Nephron (organoid): ENCODE data around the gene GNPTAB.

Experiments used
- H3K27ac Mint-ChIP-seq, 3 experiments: 2 replicates each; pipeline ENCODE4 v1.8.0; 2020; ENCODE audit warnings: mixed read lengths in 3 of 3, mild to moderate bottlenecking in 2 of 3, moderate library complexity in 1 of 3
- H3K27me3 Mint-ChIP-seq: 2 replicates; pipeline ENCODE4 v1.8.0; 2021; ENCODE audit warnings: low read depth, mild to moderate bottlenecking, moderate library complexity, mixed read lengths
- H3K36me3 Mint-ChIP-seq: 2 replicates; pipeline ENCODE4 v1.8.0; 2020; ENCODE audit warnings: low read depth, mixed read lengths
- H3K4me1 Mint-ChIP-seq: 2 replicates; pipeline ENCODE4 v1.8.0; 2020; ENCODE audit warnings: mixed read lengths
- H3K4me3 Mint-ChIP-seq, 3 experiments: 2 replicates each; pipeline ENCODE4 v1.8.0; 2020; ENCODE audit warnings: mild to moderate bottlenecking in 3 of 3, mixed read lengths in 3 of 3, moderate library complexity in 2 of 3
- H3K9me3 Mint-ChIP-seq: 2 replicates; pipeline ENCODE4 v1.8.0; 2020; ENCODE audit warnings: mixed read lengths
- TF ChIP-seq, protein P1 (sequence below), 3 experiments: fragments of 200-600 bp; sonication (generic); IDR thresholded peaks; one replicate each; pipeline ENCODE4 v1.5.0; 2021; ENCODE audit warnings: antibody characterized with exemption in 3 of 3; ENCODE audit not compliant: unreplicated experiment in 3 of 3

Gene GNPTAB

DNA sequence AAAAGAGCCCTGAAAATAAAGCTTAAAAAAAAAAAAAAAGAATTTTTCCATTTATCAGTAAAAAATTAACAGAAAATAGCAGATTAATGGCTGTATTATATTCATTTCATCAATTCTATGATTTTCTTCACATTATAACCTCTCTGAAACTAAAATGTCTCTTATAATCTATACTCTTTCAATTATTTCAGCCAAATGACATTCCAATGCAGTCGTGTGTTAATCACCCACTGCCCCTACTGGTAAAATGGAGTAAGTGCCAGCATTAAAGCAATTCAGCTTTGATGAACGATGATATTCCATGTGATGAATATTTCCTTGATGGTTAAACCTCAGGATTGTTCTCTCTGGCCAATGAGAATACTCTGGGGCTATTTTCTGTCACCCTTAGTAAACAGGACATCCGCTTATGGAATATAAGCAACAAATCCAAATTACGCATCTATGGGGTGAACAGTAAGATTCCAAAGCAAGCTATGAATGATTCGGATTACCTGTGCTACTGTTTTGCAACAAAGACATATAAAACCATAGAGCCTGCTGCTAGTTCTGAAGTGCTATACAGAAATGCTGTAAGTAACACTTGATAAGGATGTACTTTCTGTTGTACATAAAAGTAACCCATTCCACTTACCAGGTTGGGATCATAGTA lies 71.2 kb downstream of the GNPTAB start:
- no peak overlapping the region for H3K4me3 Mint-ChIP-seq

DNA sequence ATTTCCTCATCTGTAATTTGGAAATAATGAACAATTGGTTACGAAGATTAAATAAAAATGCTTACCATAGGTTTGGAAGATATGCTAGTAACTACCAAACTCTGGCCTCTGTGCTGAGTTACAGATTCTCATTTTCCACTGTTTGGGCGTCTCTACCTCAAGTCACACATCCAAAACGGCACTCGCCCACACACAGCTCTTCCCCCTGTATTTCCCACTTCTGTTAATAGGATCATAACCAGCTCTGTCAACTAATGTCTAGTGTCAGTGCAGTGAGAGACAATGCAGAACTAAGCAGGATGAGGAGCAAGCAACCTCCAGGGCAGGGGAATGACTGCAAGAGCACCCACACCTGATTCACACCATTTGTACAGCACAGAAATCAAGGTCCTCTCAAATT lies 80.6 kb downstream of the GNPTAB start:
- peaks cover 45% of the 10 kb centered on the region for H3K36me3 Mint-ChIP-seq
- H3K27me3 Mint-ChIP-seq, result no peaks in the 10 kb centered on the region
- H3K9me3 Mint-ChIP-seq, result no peaks in the 10 kb centered on the region
- TF ChIP-seq, protein P1, sequence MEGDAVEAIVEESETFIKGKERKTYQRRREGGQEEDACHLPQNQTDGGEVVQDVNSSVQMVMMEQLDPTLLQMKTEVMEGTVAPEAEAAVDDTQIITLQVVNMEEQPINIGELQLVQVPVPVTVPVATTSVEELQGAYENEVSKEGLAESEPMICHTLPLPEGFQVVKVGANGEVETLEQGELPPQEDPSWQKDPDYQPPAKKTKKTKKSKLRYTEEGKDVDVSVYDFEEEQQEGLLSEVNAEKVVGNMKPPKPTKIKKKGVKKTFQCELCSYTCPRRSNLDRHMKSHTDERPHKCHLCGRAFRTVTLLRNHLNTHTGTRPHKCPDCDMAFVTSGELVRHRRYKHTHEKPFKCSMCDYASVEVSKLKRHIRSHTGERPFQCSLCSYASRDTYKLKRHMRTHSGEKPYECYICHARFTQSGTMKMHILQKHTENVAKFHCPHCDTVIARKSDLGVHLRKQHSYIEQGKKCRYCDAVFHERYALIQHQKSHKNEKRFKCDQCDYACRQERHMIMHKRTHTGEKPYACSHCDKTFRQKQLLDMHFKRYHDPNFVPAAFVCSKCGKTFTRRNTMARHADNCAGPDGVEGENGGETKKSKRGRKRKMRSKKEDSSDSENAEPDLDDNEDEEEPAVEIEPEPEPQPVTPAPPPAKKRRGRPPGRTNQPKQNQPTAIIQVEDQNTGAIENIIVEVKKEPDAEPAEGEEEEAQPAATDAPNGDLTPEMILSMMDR (IDR thresholded peaks at IDR 0.05; ENCODE audit: unreplicated experiment in 3 of 3), result no peak
- no peak overlapping the region for H3K4me3 Mint-ChIP-seq
- peaks cover 7% of the 10 kb centered on the region for H3K4me1 Mint-ChIP-seq
- H3K27ac Mint-ChIP-seq, result no peak overlapping the region

More for the DNA sequence above, 71.2 kb downstream of the GNPTAB start:
- no peaks in the 10 kb centered on the region for H3K27me3 Mint-ChIP-seq
- TF ChIP-seq, protein P1 (IDR thresholded peaks at IDR 0.05; ENCODE audit: unreplicated experiment in 3 of 3), result peak; percentile 70 to 71 (median 70)
- H3K27ac Mint-ChIP-seq, result no peak overlapping the region
- H3K9me3 Mint-ChIP-seq, result no peaks in the 10 kb centered on the region
- H3K36me3 Mint-ChIP-seq, result peaks cover 23% of the 10 kb centered on the region
- peaks cover 15% of the 10 kb centered on the region for H3K4me1 Mint-ChIP-seq

DNA sequence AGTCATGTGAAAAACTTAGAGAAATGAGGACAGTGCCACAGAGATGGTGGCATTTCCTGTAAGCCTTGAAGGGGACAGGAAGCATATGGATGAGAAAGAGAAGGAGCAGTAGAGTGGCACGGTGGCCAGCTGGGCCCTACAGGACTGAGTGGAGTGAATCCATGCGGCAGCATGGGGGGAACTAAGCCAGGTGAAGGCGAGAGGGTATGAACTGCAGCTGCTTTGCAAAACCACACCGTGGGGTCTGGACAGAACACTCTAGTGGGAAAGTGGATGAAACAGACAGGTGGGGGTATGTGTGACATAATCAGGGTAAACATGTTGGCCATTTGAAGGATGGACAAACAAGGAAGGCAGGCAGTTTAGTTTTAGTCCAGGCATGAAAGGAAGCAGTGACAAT lies 81.1 kb downstream of the GNPTAB start:
- Mint-ChIP-seq H3K36me3 (peaks cover 43% of the 10 kb centered on the region), H3K27ac (no peak overlapping the region), H3K4me3 (no peak overlapping the region)

DNA sequence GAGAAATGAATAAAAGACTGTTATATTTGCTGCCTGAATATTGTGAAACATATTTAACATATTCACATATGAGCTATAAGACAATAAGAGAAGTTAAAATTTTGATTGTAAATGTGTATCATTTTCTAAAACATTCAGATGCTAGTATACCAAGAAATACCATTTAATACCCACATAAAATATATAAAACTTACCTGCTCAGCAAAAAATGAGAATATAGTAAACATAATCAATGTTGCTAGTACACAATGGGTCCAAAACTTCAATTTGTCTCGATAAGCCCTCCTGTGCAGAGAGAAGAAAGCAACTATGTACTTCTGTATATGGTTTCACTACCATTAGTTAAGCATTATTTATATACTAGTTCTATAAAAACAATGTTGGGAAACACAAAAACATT lies 81.9 kb downstream of the GNPTAB start:
- H3K4me3 Mint-ChIP-seq, result no peak overlapping the region
- H3K9me3 Mint-ChIP-seq, result no peaks in the 10 kb centered on the region
- peaks cover 41% of the 10 kb centered on the region for H3K36me3 Mint-ChIP-seq
- TF ChIP-seq, protein P1 (IDR thresholded peaks at IDR 0.05; ENCODE audit: unreplicated experiment in 3 of 3), result no peak
- H3K27me3 Mint-ChIP-seq, result no peaks in the 10 kb centered on the region
- H3K27ac Mint-ChIP-seq, result no peak overlapping the region
- H3K4me1 Mint-ChIP-seq, result peaks cover 7% of the 10 kb centered on the region

More for the DNA sequence above, 81.1 kb downstream of the GNPTAB start:
- Mint-ChIP-seq H3K27me3 (no peaks in the 10 kb centered on the region), H3K4me1 (peaks cover 7% of the 10 kb centered on the region), H3K9me3 (no peaks in the 10 kb centered on the region)
- TF ChIP-seq, protein P1 (IDR thresholded peaks at IDR 0.05; ENCODE audit: unreplicated experiment in 3 of 3), result no peak

DNA sequence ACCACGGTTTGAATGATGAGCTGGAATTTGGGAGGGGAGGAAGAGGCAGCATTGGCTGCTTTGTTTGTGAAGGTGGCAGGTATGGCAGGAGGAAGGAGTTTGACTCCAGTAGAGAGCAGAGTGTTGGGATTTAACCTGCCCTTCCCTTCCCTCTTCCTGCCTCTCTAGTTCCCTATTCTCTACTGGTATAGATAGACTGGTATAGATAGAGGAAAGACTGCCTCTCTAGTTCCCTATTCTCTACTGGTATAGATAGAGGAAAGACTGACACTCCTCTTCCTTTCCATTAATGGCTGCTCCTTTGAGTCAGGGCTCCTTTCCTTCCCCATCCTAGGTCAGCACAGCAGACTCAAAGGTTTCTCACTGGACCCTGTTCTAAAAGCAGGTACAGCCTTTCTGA lies 83.1 kb downstream of the GNPTAB start:
- H3K4me1 Mint-ChIP-seq, result peaks cover 16% of the 10 kb centered on the region
- H3K36me3 Mint-ChIP-seq, result peaks cover 42% of the 10 kb centered on the region
- no peaks in the 10 kb centered on the region for H3K27me3 Mint-ChIP-seq
- H3K9me3 Mint-ChIP-seq, result no peaks in the 10 kb centered on the region
- TF ChIP-seq, protein P1 (IDR thresholded peaks at IDR 0.05; ENCODE audit: unreplicated experiment in 3 of 3), result no peak
- H3K27ac Mint-ChIP-seq, result peak overlapping the region in 1 of 3 experiments; percentile 39
- H3K4me3 Mint-ChIP-seq, result no peak overlapping the region

DNA sequence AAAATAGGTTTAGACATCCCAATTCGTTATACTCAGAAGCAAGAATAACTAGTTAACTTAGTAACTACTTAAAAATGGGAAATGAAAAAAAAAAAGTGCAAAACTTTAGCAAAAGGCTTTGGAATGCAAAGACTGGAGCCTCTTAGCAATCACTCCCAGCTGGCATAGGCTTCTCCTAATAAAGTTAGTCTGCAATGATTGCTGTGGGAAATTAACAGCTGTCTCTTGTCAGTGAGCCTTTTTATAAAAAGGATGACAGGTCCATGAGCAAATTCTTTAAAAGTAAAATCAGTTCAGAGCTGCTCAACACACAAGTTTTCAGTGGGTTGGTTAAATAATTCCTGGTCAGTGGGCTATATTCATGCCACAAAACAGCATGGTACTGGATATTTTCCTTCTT lies 84.1 kb downstream of the GNPTAB start:
- TF ChIP-seq, protein P1 (IDR thresholded peaks at IDR 0.05; ENCODE audit: unreplicated experiment in 3 of 3), result no peak
- Mint-ChIP-seq H3K27ac (peak overlapping the region in 2 of 3 experiments; percentile 39 to 66), H3K9me3 (no peaks in the 10 kb centered on the region), H3K4me3 (no peak overlapping the region), H3K27me3 (no peaks in the 10 kb centered on the region), H3K36me3 (peaks cover 46% of the 10 kb centered on the region), H3K4me1 (peaks cover 21% of the 10 kb centered on the region)
